Common myeloid progenitor, CD34-positive (primary cell): ENCODE data around the gene MYMK.

Experiments used
- CTCF ChIA-PET: fragments of 350-600 bp; sonication (Branson Sonifier 250); formaldehyde crosslinking; loops from one replicate; lab custom pipeline; 2021; ENCODE audit warnings: antibody characterized with exemption; lab: Charles Lee
- POLR2A ChIA-PET: fragments of 350-600 bp; sonication (Branson Sonifier 250); formaldehyde crosslinking; loops from one replicate; lab custom pipeline; 2021; ENCODE audit warnings: antibody characterized with exemption; lab: Charles Lee
- DNase-seq, 3 donors: peaks; one replicate each; pipeline versions ENCODE4 v3.0.0 to v3.0.0-alpha.2; 2013
- H3K27ac ChIP-seq, 2 experiments: 1 replicate in 1 of 2; 2 replicates in 1 of 2; pipeline ENCODE4 v1.7.0; 2013; ENCODE audit warnings: inconsistent platforms in 2 of 2, low read length in 2 of 2, mild to moderate bottlenecking in 2 of 2, low read depth in 1 of 2, moderate library complexity in 1 of 2; ENCODE audit not compliant: severe bottlenecking in 2 of 2, insufficient read depth in 1 of 2, poor library complexity in 1 of 2
- H3K27me3 ChIP-seq, 5 experiments: replicated peaks in 2 of 5; 1 replicate in 3 of 5; 2 replicates in 2 of 5; pipeline versions ENCODE4 v1.6.1 to v1.7.0; 2013; ENCODE audit warnings: low read length in 4 of 5, mild to moderate bottlenecking in 2 of 5, moderate library complexity in 2 of 5, inconsistent platforms in 1 of 5; ENCODE audit not compliant: insufficient read depth in 5 of 5, control insufficient read depth in 4 of 5
- H3K36me3 ChIP-seq, 4 experiments: 1 replicate in 2 of 4; 2 replicates in 2 of 4; pipeline versions ENCODE4 v1.6.1 to v1.7.0; 2013; ENCODE audit warnings: low read length in 3 of 4, control low read depth in 1 of 4, mild to moderate bottlenecking in 1 of 4; ENCODE audit not compliant: control insufficient read depth in 4 of 4, insufficient read depth in 4 of 4
- H3K4me1 ChIP-seq, 4 experiments: 1 replicate in 3 of 4; 2 replicates in 1 of 4; pipeline versions ENCODE4 v1.6.1 to v1.7.1; 2013; ENCODE audit warnings: low read length in 3 of 4, mild to moderate bottlenecking in 3 of 4, control low read depth in 1 of 4, inconsistent platforms in 1 of 4, moderate library complexity in 1 of 4; ENCODE audit not compliant: control insufficient read depth in 4 of 4, insufficient read depth in 4 of 4; ENCODE audit errors: control extremely low read depth in 1 of 4
- H3K4me3 ChIP-seq, 7 experiments: 1 replicate in 4 of 7; 2 replicates in 3 of 7; pipeline versions ENCODE4 v1.5.1 to v1.7.0; 2013; ENCODE audit warnings: mild to moderate bottlenecking in 7 of 7, low read length in 6 of 7, moderate library complexity in 6 of 7, inconsistent platforms in 2 of 7, low read depth in 2 of 7, control low read depth in 1 of 7; ENCODE audit not compliant: insufficient read depth in 4 of 7, control insufficient read depth in 1 of 7; ENCODE audit errors: extremely low read depth in 1 of 7
- H3K9me3 ChIP-seq, 5 experiments: 1 replicate in 4 of 5; 2 replicates in 1 of 5; pipeline versions ENCODE4 v1.6.1 to v1.7.1; 2013; ENCODE audit warnings: low read length in 4 of 5, mild to moderate bottlenecking in 2 of 5, inconsistent platforms in 1 of 5, low read depth in 1 of 5, moderate library complexity in 1 of 5; ENCODE audit not compliant: control insufficient read depth in 4 of 5, insufficient read depth in 2 of 5; ENCODE audit errors: control extremely low read depth in 1 of 5
- WGBS: methylation state at CpG from one replicate; pipeline ENCODE4 v1.1.5; 2013; ENCODE audit not compliant: insufficient coverage; 5-methylcytosine and 5-hydroxymethylcytosine counted together

Gene MYMK

DNA sequence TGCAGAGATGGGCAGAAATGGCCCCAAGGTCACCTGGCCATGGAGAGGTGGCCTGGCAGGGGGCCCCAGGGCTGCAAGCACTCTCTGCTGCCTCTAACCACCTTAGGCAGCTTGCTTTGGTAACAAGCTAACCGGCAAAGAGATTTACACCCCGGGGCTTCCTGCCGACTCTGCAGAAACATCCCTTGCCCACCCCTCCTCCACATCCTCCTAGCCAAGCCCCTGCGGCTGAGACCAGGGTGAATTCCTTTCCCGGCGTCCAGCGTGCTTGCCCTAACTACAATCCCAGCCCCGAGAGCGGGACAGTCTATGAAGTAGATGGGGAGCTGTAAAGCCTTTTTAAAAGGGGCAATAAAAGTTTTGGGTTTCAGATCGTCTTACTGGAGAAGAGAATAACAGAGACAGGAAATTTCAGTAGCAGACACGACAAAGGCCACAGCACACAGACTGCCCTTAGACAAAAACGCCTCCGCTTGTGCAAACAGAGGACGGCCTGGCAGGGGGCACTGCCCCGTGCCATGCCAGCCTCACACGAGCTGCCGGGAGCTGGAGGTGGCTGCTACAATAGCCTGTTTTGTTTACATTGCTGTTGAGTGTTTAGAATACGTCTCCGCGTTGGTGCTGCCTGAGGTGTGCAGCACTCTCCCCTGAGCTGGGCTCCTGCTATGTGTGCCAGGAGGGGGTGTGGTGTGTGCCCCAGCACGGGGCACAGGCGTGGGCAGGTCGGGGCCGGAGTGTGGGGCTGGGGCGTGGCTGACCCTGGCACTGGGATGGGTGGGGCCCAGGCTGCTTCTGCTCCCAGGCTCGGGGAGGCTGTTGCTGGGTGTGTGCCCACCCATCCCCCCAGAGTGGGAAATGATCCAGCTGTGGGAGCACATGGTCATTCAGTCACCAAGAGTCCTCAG lies 15.3 kb downstream of the MYMK start:
- 9% methylated on average over 16 of the region's 26 CpGs for WGBS
- ChIA-PET CTCF (interaction anchor here (1.0 to 1.9 kb wide), 11 partner anchors 13 to 322 kb away, joined by 3 to 9 read pairs (median 4); no protein-coding TSS in a partner anchor), POLR2A (interaction anchor here (0.7 to 1.2 kb wide), 2 partner anchors 12 to 46 kb away, joined by 3 to 4 read pairs; no protein-coding TSS in a partner anchor)
- Histone ChIP-seq H3K4me1 (peaks cover 0 to 26% (median 20%) of the 10 kb centered on the region in 4 experiments), H3K4me3 (peak overlapping the region in 4 of 7 experiments; percentile 5 to 68 (median 48)), H3K9me3 (no peaks in the 10 kb centered on the region), H3K36me3 (no peaks in the 10 kb centered on the region), H3K27me3 (no peaks in the 10 kb centered on the region), H3K27ac (no peak overlapping the region)
- DNase-seq, result peak; percentile 12 to 50 (median 48)

DNA sequence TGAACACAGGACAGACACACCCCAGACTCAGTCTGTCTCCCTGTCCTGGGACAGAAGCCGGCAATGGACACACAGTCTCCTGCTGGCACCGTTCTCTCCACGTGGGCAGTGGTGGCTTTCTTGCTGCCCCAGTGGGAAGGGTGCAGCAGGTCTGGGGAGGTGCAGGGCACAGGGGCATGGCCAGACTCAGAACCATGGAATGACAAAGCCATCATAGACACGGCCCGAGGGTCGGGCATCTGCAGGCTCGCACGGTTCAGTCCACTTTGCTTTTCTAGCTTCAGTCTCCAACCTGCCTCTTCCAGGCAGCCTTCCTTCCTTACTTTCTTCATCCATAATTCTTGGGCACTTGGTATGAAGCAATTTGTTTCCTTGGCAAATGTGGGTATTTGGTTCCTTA lies 16.7 kb downstream of the MYMK start:
- ChIA-PET CTCF (interaction anchor here (0.7 kb wide), 1 partner anchor 23 kb away, joined by 3 read pairs; no protein-coding TSS in a partner anchor), POLR2A (no interaction called here)
- 97% methylated on average over 6 of the region's 8 CpGs for WGBS
- no peaks in the 10 kb centered on the region for H3K36me3 ChIP-seq
- H3K9me3 ChIP-seq, result peaks cover 0 to 1% (median 0%) of the 10 kb centered on the region in 5 experiments
- no peak overlapping the region for H3K4me3 ChIP-seq
- no peak overlapping the region for H3K27ac ChIP-seq
- H3K27me3 ChIP-seq, result no peaks in the 10 kb centered on the region
- peaks cover 0 to 25% (median 20%) of the 10 kb centered on the region in 4 experiments for H3K4me1 ChIP-seq
- DNase-seq, result no peak

DNA sequence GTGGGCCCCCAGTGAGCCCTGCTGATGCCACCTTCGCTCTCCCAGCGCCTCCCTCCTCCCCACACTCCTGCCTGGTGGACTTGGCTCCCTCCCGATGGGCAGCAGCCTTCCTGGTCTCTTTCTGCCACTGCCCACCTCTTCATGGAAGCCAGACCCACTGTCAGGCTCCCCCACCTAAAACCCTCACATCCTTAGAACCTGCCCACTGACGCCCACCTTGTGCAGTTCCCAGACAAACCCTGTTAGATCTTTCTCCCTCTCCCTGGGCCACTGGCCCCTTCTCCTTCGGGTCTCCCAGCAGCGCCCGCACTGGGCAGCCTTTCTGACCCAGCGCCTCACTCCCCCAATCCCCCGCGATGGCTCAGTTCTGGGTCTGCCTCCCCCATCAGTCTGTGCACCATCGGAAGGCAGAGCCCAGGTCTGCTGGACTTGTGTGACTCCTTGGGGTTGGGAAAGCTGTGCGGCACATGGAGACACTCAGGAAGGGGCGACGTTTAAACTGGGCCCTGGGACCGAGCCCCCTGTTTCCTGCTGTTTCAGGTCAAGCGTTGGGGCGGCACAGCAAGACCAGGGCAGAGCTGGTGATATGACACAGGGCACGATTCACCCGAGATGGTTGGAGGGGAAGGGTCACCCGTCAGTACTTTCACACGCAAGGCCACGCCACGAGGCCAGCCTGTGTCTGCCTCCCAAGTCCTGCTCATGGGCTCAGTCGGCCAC lies 17.4 kb downstream of the MYMK start:
- peaks cover 0 to 7% (median 2%) of the 10 kb centered on the region in 5 experiments for H3K9me3 ChIP-seq
- DNase-seq, result no peak
- H3K27ac ChIP-seq, result no peak overlapping the region
- POLR2A ChIA-PET, result no interaction called here
- no peaks in the 10 kb centered on the region for H3K27me3 ChIP-seq
- no peak overlapping the region for H3K4me3 ChIP-seq
- H3K36me3 ChIP-seq, result no peaks in the 10 kb centered on the region
- CTCF ChIA-PET, result interaction anchor here (0.7 kb wide), 1 partner anchor 22 kb away, joined by 3 read pairs; no protein-coding TSS in a partner anchor
- WGBS, result 95% methylated on average over 18 of the region's 24 CpGs
- peaks cover 0 to 25% (median 20%) of the 10 kb centered on the region in 4 experiments for H3K4me1 ChIP-seq

DNA sequence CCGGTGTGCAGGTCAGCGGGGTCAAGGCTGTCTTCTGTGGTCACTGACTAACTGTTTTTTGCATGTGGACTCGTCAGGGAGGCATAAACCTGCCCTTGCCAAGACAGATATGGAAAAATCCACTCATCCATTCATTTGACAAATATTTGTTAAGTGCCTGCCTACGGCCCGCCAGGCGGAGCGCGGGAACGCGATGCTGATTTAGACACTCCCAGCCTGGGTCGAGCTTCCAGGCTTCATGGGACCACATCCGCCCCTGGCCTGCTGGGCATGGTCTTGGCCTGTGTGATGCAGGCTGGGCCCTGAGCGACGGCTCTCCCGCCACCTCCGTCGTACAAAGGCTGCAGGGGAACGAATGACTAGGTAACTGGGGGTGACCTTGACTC lies 18.1 kb downstream of the MYMK start:
- ChIA-PET CTCF (interaction anchor here (1.6 kb wide), 1 partner anchor 102 kb away, joined by 3 read pairs; no protein-coding TSS in a partner anchor), POLR2A (no interaction called here)
- no peak for DNase-seq
- 97% methylated on average over 18 of the region's 18 CpGs for WGBS
- no peak overlapping the region for H3K27ac ChIP-seq
- H3K4me1 ChIP-seq, result peaks cover 0 to 25% (median 20%) of the 10 kb centered on the region in 4 experiments
- H3K27me3 ChIP-seq, result no peaks in the 10 kb centered on the region
- no peak overlapping the region for H3K4me3 ChIP-seq
- no peaks in the 10 kb centered on the region for H3K36me3 ChIP-seq
- peaks cover 6 to 15% (median 7%) of the 10 kb centered on the region in 5 experiments for H3K9me3 ChIP-seq

DNA sequence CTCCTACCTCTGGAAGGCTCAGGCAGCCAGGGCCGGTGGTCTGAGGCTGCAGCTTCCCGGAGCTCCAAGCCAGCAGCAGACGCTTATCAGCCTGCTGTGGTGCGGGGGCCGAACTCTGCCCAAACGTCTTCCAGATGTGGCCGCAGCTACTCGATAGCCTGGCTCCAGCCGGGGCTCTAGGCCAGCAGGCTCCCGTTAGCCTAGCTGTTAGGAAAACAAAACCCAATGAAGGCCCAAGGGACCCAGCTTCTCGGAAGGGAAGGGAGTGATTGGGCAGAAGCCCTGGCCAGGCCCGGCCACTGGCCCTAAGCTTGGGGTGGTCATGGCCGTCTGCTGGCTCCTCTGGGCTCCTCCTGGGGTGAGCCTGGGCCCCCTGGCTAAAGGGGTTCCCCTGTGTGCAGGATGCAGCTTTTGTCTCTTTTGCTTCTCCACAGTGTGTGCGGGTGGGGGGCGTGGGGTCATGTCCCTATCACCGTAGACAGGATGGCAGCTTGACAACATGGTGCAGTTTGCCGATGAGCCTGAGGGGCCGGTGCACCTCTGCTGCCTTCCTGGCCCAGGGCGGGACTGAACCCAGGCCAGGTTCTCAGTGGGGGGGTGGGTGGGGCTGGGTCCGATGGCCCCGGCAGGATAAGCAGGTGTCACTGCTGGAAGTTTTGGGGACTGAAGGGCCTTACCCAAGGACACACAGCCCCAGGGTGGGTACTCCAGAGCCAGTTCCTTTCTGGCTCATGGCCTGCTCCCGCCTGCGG lies 18.7 kb downstream of the MYMK start:
- Histone ChIP-seq H3K9me3 (peaks cover 6 to 21% (median 9%) of the 10 kb centered on the region in 5 experiments), H3K27me3 (no peaks in the 10 kb centered on the region), H3K27ac (no peak overlapping the region), H3K4me3 (no peak overlapping the region), H3K4me1 (peaks cover 0 to 25% (median 20%) of the 10 kb centered on the region in 4 experiments), H3K36me3 (no peaks in the 10 kb centered on the region)
- ChIA-PET POLR2A (no interaction called here), CTCF (interaction anchor here (1.0 to 1.6 kb wide), 4 partner anchors 10 to 210 kb away, joined by 3 to 6 read pairs (median 3); no protein-coding TSS in a partner anchor)
- no peak for DNase-seq
- 88% methylated on average over 19 of the region's 23 CpGs for WGBS

DNA sequence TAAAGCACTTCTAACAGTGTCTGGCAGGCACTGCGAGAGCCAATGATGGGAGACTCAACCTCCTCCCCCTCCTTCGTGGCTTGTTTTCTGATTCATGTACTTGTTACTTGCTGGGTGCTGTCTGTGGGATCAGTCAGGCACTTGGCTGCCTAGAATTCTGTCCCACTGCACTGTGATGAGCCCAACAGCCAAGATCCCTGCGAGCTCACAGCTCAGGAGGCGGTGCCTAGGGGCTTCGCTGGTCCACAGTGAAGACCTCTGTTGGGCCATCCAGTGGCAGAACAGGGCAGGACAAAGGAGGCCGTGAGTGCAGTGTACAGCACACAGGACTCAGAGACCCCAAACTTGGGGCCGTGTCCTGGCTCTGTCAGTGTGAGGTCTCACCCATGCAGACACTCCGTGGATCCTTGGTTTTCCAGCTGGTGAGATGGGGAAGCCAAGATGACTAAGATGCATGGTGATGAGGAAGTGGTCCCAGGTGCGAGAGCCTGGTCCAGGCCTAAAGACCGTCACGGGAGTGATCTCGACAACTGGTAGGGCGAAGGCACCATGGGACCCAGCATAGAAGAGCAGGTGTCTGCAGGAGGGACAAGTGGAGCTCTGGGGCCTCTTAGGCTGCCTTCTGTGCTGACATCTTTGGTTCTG lies 19.5 kb downstream of the MYMK start:
- POLR2A ChIA-PET, result no interaction called here
- WGBS, result 89% methylated on average over 10 of the region's 13 CpGs

More for the DNA sequence above, 19.5 kb downstream of the MYMK start:
- no peaks in the 10 kb centered on the region for H3K27me3 ChIP-seq
- CTCF ChIA-PET, result interaction anchor here (1.0 to 1.6 kb wide), 4 partner anchors 9 to 211 kb away, joined by 3 to 6 read pairs (median 3); no protein-coding TSS in a partner anchor
- no peak overlapping the region for H3K4me3 ChIP-seq
- no peak for DNase-seq
- H3K27ac ChIP-seq, result no peak overlapping the region
- H3K9me3 ChIP-seq, result peaks cover 6 to 21% (median 11%) of the 10 kb centered on the region in 5 experiments
- H3K4me1 ChIP-seq, result peaks cover 0 to 25% (median 20%) of the 10 kb centered on the region in 4 experiments
- H3K36me3 ChIP-seq, result no peaks in the 10 kb centered on the region
